ENCODE data around the gene NUB1.
"Not testable (repeated sequence)": the region's sequence is repeated elsewhere in the genome, so short reads cannot be mapped to it uniquely, and the experiment has no call there.

Gene NUB1

GRCh38 chr7:151341357-151342101 lies at the start of gene NUB1:
Gene NUB1, plus strand, starts transcription at chr7:151341812. Its CDS starts 3,538 bp downstream, at chr7:151345350.
- peak; percentile 85 to 90 for DNase-seq

DNA sequence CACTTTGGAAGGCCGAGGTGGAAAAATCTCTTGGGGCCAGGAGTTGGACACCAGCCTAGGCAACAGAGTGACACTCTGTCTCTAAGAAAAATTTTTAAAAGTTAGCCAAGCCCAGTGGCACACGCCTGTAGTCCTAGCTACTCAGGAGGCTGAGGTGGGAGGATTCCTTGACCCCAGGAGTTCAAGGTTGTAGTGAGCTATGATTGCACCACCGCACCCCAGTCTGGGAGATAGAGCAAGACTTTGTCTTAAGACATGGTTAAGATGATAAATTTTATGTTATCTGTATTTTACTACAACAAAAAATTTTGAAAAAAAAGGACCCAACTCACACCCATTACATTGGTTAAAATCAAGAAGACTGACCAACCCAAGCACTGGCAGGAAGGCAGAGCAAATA lies 48.8 kb upstream of the NUB1 start:
- no peak for DNase-seq

DNA sequence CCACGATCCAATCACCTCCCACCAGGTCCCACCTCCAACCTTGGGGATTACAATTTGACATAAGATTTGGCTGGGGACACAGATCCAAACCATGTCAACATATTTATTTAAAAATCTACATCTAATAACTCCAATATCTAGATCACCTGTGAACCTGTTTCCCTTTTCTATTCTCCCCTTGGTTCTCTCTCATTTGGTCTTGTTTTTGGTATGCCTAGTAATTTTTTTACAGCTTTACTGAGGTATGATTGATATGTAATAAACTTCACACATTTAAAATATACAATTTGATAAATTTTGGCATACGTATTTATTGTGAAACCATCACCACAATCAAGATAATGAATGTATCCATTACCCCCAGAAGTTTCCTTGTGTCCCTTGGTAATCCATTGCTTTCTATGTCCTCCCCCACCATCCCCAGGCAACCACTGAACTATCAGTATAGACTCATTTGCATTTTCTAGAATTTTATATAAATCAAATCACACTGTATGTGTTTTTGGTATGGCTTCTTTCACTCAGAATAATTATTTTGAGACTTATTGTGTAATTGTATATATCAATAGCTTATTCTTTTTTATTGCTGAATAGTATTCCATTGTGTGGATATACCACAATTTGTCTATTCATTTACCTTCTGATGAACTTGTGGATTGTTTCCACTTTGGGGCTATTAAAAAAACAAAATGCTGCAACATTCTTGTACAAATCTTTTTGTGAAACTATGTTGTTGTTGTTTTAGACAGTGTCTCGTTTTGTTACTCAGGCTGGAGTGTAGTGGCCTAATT lies 45.2 kb upstream of the NUB1 start:
- no peak for DNase-seq

GRCh38 chr7:151298765-151299164 lies 42.8 kb upstream of the NUB1 start:
- DNase-seq: no peak

GRCh38 chr7:151299530-151299929 lies 42.1 kb upstream of the NUB1 start:
- no peak for DNase-seq

GRCh38 chr7:151299940-151300645 lies 41.5 kb upstream of the NUB1 start:
- DNase-seq: no peak

GRCh38 chr7:151301471-151302462 lies 39.8 kb upstream of the NUB1 start:
- no peak for DNase-seq

GRCh38 chr7:151304251-151304650 lies 37.4 kb upstream of the NUB1 start:
- not testable (repeated sequence) for DNase-seq

- DNase-seq: no peak
These were observed 36.8 kb upstream of the NUB1 start for GRCh38 chr7:151304856-151305255.

- DNase-seq: no peak
These were observed 35.2 kb upstream of the NUB1 start for GRCh38 chr7:151306374-151306773.

GRCh38 chr7:151306860-151307259 lies 34.8 kb upstream of the NUB1 start:
- no peak for DNase-seq

DNA sequence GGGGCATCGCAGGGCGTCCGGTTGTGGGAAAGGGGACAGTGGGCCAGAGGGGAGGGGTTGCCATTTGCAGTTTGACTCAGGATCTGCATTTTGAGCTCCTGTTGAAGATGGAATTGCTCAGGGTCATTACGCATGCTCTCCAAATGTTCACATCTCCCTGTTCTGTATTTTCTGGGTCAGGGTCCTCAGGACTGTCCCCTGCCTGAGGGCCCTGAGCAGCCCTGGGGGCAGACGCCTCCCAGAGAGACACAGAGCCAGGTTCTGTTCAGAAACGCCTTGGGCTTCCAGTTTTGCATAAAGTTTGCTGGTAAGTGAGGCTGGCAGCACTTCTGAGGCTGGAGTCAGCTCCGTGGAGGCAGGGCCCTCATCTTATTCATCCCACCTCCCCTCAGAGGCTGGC lies 34.1 kb upstream of the NUB1 start:
- DNase-seq: no peak

DNA sequence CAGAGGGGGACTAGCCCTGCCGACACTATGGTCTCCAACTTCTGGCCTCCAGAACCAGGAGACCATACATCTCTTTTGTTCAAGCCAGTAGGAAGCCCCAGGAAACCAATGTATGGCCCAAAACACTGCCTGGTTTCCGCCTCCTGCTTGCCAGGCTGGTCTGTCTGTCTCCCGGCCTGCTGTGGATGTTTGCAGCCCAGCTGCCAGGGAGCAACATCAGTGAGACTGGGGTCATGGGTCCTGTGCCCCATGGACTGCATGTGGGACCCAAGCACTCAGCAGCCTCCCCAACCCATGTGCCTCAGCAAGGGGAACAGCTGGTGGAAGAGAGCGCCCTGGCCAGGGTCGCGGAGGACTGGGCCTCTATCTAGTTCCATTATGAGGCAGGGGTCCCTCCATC lies 33.4 kb upstream of the NUB1 start:
- no peak for DNase-seq

DNA sequence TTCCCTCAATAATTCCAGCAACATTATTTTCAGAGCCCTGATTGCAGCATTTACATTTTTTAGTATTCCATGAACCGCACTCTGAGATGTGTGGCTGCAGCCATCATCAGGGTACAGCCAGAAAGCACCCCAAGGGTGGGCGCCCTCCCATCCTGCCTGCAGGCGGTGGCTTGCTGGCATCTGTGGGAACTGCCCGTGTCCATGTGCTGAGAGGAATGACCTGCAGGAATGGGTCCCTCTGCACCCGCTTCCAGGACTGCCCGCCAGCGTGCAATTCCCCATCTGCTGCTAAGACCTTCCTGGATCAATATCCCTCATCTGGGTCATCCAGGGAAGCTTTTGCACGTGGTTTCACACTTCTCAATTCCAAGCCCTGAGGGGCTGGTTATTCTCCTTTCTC lies 32.8 kb upstream of the NUB1 start:
- DNase-seq: no peak

- DNase-seq: no peak
These were observed 32.3 kb upstream of the NUB1 start for GRCh38 chr7:151309311-151309710.

- DNase-seq: no peak
These were observed 31.0 kb upstream of the NUB1 start for GRCh38 chr7:151310578-151310977.

- DNase-seq: no peak
These were observed 30.2 kb upstream of the NUB1 start for GRCh38 chr7:151311294-151311864.

- no peak for DNase-seq
These were observed 29.3 kb upstream of the NUB1 start for GRCh38 chr7:151312356-151312755.

DNA sequence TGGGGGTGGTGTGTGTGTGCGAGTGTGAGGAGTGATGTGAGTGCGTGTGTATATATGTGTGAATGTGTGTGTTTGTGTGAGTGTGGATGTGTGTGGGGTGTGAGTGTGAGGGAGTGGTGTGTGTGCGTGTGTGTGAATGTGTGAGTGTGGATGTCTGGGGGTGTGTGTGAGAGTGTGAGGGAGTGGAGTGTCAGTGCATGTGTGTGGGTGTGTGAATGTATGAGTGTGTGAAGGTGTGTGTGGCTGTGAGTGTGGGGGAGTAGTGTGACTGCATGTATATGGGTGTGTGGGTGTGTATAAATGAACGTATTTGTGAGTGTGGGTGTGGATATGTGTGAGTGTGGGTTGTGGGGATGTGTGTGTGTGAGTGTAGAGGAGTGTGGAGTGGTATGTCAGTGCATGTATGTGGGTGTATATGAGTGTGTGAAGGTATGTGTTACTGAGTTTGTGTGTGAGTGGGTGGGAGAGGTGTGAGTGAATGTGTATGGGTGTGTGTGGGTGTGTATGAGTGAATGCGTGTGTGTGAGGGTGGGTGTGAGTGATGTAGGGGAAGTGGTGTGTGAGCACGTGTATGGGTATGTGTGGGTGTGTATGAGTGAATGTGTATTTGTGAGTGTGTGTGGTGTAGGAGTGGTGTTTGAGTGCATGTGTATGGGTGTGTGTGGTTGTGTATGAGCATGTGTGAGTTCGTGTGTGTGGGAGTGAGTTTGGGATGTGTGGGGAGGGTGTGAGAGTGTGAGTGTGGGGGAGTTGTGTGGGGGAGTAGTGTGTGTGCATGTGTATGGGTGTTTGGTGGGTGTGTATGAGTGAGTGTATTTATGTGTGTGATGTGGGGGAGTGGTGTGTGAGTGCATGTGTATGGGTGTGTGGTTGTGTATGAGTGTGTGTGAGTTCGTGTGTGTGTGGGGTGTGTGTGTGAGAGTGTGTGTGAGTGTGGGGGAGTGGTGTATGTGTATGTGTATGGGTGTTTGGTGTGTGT lies 28.5 kb upstream of the NUB1 start:
- peak in 1 of 2 experiments; percentile 37 for DNase-seq

- DNase-seq: peak; percentile 2 to 5
These were observed 27.8 kb upstream of the NUB1 start for GRCh38 chr7:151313857-151314256.

GRCh38 chr7:151314401-151314800 lies 27.2 kb upstream of the NUB1 start:
- DNase-seq: no peak
